ENCODE measurements around the gene SLC38A6. TPM values are rescaled to one million over a fixed set of nuclear protein-coding genes. Genes with fewer than 3 reads are reported as not detected.

SLC38A6 gene
- total and polyA plus RNA-seq, 2 of the 8 experiments (the other 6 are each of a cell fraction or from before 2014, with no cell fraction given) = 8.1 to 9.8 TPM

DNA sequence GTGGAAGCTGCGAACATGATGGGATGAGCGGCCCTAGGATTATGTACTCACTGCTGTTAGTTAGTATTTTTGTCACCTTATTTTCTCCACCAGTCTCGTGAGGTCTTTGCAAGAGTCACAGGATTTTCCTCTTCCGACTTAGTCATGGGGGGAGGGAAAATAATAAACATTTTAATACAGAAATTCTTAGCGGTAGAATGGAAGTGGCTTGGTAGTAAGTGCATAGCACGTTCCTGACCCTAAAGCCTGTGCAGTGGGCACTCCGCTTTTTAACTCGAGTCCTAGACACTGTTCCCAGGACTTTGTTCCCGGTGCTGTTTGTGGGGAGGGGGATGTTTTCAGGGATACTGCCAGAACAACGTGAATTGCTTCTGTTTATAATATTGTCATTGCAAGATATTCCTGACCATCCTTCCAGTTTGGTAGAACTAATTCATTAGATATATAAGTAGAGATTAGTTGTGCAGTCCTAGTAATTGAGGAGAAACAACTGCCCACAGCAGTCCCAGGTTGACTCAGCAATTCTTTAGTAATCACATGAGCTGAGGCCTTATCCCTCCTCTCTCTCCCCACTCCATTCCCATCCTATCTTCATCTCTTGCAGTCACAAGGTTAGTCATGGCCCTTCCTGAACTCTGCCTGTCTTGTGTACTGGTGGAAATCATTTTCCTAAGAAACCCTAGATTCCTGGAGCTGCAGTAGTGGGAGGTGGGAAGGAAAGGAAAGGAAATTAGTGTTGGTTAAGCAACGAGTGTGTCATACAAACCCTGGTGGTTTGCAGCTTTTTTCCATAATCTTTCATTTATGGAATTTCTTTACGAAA is 799 bp downstream of the SLC38A6 start:
- DNase-seq (ENCODE audit: low read depth in 1 of 2, low spot score in 2 of 2) (no peak), FAIRE-seq (no peak)
- H3K23me2 ChIP-seq (ENCODE audit: low read depth, low read length) = peaks cover 4% of the 10 kb centered on the region; the same call in 1 of the 2 replicates
- ChIA-PET POLR2A (ENCODE audit: partially characterized antibody) (interaction anchor here (0.6 to 2.1 kb wide), 6 partner anchors 10 to 324 kb away, joined by 3 to 7 read pairs (median 6); no protein-coding TSS in a partner anchor), CTCF (ENCODE audit: partially characterized antibody) (interaction anchor here (1.0 to 2.6 kb wide), 3 partner anchors 271 to 654 kb away, joined by 3 to 7 read pairs (median 6); no protein-coding TSS in a partner anchor)
- H2AFZ ChIP-seq (ENCODE audit: low read length) = peak overlapping the region; percentile 86
- no peaks in the 10 kb centered on the region for H3K9me3 ChIP-seq (ENCODE audit: insufficient read depth in 2 of 2, low read depth in 1 of 2, low read length in 1 of 2)
- H2BK12ac ChIP-seq (ENCODE audit: low read depth, low read length) = no peak overlapping the region
- peaks cover 0 to 2% (median 0%) of the 10 kb centered on the region in 4 experiments; a peak in 1 of 7 replicates for H3K4me1 ChIP-seq (replicated peaks in 1 of 4; ENCODE audit: control insufficient read depth in 3 of 4, insufficient read depth in 4 of 4, low read length in 3 of 4)
- H2AK5ac ChIP-seq (ENCODE audit: low read depth, low read length) = no peak overlapping the region
- no peak overlapping the region for H3K14ac ChIP-seq (ENCODE audit: insufficient read length)
- H3K36me3 ChIP-seq (ENCODE audit: control insufficient read depth in 2 of 4, insufficient read depth in 4 of 4, low read length in 3 of 4) = peaks cover 0 to 18% (median 4%) of the 10 kb centered on the region in 4 experiments; a peak in 4 of 8 replicates
- no peak overlapping the region for H4K8ac ChIP-seq (ENCODE audit: extremely low read depth, insufficient read depth, low read length)
- H3K79me2 ChIP-seq (ENCODE audit: control insufficient read depth in 1 of 2, insufficient read depth in 2 of 2, low read length in 2 of 2) = peaks cover 0 to 23% of the 10 kb centered on the region in 2 experiments; a peak in 2 of 4 replicates
- WGBS, 2 experiments (ENCODE audit: extremely low coverage in 1 of 2, insufficient coverage in 1 of 2, insufficient read length in 1 of 2, insufficient replicate concordance in 2 of 2, low coverage in 1 of 2, low lambda C conversion rate in 2 of 2, missing lambda C conversion rate in 1 of 2) = 19% methylated on average over 12 of the region's 12 CpGs; no CpG with 5 or more reads in 1 of the 2 experiments
- H2BK5ac ChIP-seq (ENCODE audit: low read depth, low read length) = no peak overlapping the region
- H3K4ac ChIP-seq (replicated peaks; ENCODE audit: insufficient read length, low read depth, low read length) = no peak overlapping the region
- no peaks in the 10 kb centered on the region for H3K27me3 ChIP-seq (replicated peaks in 1 of 4; ENCODE audit: control insufficient read depth in 3 of 4, extremely low read depth in 1 of 4, insufficient read depth in 3 of 4, low read length in 3 of 4)
- no peaks in the 10 kb centered on the region for H3K79me1 ChIP-seq (ENCODE audit: low read depth, low read length)
- H3K18ac ChIP-seq (ENCODE audit: extremely low read depth, low read length) = no peak overlapping the region
- H3K23ac ChIP-seq (ENCODE audit: insufficient read length) = no peak overlapping the region
- H3K56ac ChIP-seq (replicated peaks; ENCODE audit: insufficient read length, low read depth, low read length) = no peak overlapping the region
- no peak overlapping the region for H4K5ac ChIP-seq (ENCODE audit: insufficient read length, low read depth, low read length)
- H3K9ac ChIP-seq (replicated peaks in 1 of 4; ENCODE audit: extremely low read depth in 1 of 4, low read depth in 3 of 4, low read length in 3 of 4) = peak overlapping the region; percentile 70 to 97 (median 88)
- H2BK15ac ChIP-seq (ENCODE audit: low read length) = no peak overlapping the region
- no peak overlapping the region for H3K27ac ChIP-seq (ENCODE audit: low read depth, low read length)
- no peak overlapping the region for H2BK20ac ChIP-seq (ENCODE audit: low read length)
- no peaks in the 10 kb centered on the region for H4K20me1 ChIP-seq (replicated peaks in 1 of 2; ENCODE audit: control insufficient read depth in 1 of 2, insufficient read depth in 2 of 2, low read length in 2 of 2)
- no peak overlapping the region for H2BK120ac ChIP-seq (replicated peaks; ENCODE audit: low read depth, low read length)
- no peak overlapping the region for H4K91ac ChIP-seq (replicated peaks; ENCODE audit: insufficient read length, low read length)
- peak overlapping the region; percentile 78 to 89 for H3K4me2 ChIP-seq (ENCODE audit: insufficient read depth in 1 of 2, low read depth in 2 of 2, low read length in 2 of 2)
- peak overlapping the region; percentile 85 to 100 (median 97) for H3K4me3 ChIP-seq (ENCODE audit: extremely low read depth in 1 of 4, insufficient read depth in 2 of 4, low read depth in 3 of 4, low read length in 4 of 4)
